Parathyroid adenoma (tissue), 2 donors: ENCODE measurements around the gene REXO4.

Source experiments
- H2AFZ ChIP-seq: fragments of 300-600 bp; sonication (generic); one replicate; pipeline ENCODE4 v1.7.0; 2017; ENCODE audit warnings: antibody characterized with exemption, mild to moderate bottlenecking
- H3K27ac ChIP-seq: fragments of 300-600 bp; sonication (generic); one replicate; pipeline ENCODE4 v1.7.0; 2017
- H3K27me3 ChIP-seq: fragments of 300-600 bp; sonication (generic); one replicate; pipeline ENCODE4 v1.7.0; 2017; ENCODE audit warnings: low read length; ENCODE audit not compliant: control insufficient read depth, insufficient read depth
- H3K36me3 ChIP-seq: fragments of 300-600 bp; sonication (generic); one replicate; pipeline ENCODE4 v1.7.0; 2017; ENCODE audit warnings: low read length; ENCODE audit not compliant: control insufficient read depth, insufficient read depth
- H3K4me1 ChIP-seq: fragments of 300-600 bp; sonication (generic); one replicate; pipeline ENCODE4 v1.7.0; 2017; ENCODE audit warnings: control low read depth
- H3K4me2 ChIP-seq: fragments of 300-600 bp; sonication (generic); one replicate; pipeline ENCODE4 v1.7.0; 2017; ENCODE audit warnings: low read length
- H3K4me3 ChIP-seq: fragments of 300-600 bp; sonication (generic); one replicate; pipeline ENCODE4 v1.7.0; 2017; ENCODE audit warnings: low read depth, low read length
- H3K79me2 ChIP-seq: fragments of 300-600 bp; sonication (generic); one replicate; pipeline ENCODE4 v1.7.0; 2017; ENCODE audit warnings: control low read depth
- H3K9ac ChIP-seq: fragments of 300-600 bp; sonication (generic); one replicate; pipeline ENCODE4 v1.7.0; 2017; ENCODE audit warnings: mild to moderate bottlenecking
- H3K9me3 ChIP-seq: fragments of 300-600 bp; sonication (generic); one replicate; pipeline ENCODE4 v1.7.0; 2017; ENCODE audit warnings: low read length; ENCODE audit not compliant: control insufficient read depth
- TF ChIP-seq, protein P1 (sequence below): fragments of 300-600 bp; sonication (generic); IDR thresholded peaks from one replicate; pipeline ENCODE4 v1.7.0; 2017; ENCODE audit warnings: antibody characterized with exemption, mild to moderate bottlenecking
- donor health status: primary hyperparathyroidism.

The REXO4 gene

DNA sequence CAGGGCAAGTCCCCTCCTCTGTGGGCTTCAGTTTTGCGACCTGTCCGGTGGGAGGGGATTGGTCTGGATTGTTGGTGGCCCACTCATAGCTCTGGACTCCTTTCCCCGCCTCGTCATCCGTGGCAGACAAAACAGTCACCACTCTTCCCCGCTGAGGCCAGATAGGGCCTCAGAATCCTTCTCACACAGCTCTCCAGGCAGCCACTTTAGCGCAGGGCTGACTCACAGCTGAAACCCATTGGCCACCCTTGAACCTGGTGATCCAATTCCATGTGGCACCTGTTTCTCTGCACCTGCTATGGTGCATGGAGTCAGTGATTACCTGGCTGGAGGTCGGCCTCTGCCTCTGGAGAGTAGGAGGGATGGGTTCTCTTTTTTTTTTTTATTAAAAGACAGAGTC is 26.2 kb upstream of the REXO4 start:
- Histone ChIP-seq H3K4me3 (no peak overlapping the region), H3K9ac (no peak overlapping the region)

DNA sequence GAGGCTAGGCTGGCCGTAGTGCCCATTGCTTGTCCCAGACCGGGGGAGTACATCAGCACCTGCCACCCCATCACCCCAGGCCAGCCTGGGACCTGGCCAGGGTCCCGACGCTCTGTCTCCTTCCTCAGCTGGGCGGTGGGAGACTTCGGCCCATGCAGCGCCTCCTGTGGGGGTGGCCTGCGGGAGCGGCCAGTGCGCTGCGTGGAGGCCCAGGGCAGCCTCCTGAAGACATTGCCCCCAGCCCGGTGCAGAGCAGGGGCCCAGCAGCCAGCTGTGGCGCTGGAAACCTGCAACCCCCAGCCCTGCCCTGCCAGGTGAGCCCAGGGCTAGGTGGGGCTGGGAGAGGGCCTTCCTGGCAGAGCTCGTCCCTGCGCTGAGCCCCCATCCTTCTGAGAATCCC is 25.4 kb upstream of the REXO4 start:
- Histone ChIP-seq H3K4me1 (no peaks in the 10 kb centered on the region), H3K27ac (no peak overlapping the region), H3K9ac (no peak overlapping the region), H3K79me2 (no peaks in the 10 kb centered on the region), H3K4me2 (no peak overlapping the region), H3K4me3 (no peak overlapping the region), H3K27me3 (no peaks in the 10 kb centered on the region), H2AFZ (no peak overlapping the region), H3K9me3 (no peaks in the 10 kb centered on the region), H3K36me3 (no peaks in the 10 kb centered on the region)
- TF ChIP-seq, protein P1, sequence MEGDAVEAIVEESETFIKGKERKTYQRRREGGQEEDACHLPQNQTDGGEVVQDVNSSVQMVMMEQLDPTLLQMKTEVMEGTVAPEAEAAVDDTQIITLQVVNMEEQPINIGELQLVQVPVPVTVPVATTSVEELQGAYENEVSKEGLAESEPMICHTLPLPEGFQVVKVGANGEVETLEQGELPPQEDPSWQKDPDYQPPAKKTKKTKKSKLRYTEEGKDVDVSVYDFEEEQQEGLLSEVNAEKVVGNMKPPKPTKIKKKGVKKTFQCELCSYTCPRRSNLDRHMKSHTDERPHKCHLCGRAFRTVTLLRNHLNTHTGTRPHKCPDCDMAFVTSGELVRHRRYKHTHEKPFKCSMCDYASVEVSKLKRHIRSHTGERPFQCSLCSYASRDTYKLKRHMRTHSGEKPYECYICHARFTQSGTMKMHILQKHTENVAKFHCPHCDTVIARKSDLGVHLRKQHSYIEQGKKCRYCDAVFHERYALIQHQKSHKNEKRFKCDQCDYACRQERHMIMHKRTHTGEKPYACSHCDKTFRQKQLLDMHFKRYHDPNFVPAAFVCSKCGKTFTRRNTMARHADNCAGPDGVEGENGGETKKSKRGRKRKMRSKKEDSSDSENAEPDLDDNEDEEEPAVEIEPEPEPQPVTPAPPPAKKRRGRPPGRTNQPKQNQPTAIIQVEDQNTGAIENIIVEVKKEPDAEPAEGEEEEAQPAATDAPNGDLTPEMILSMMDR, result no peak

More for the DNA sequence above, 26.2 kb upstream of the REXO4 start:
- H2AFZ ChIP-seq, result no peak overlapping the region
- no peaks in the 10 kb centered on the region for H3K9me3 ChIP-seq
- no peaks in the 10 kb centered on the region for H3K4me1 ChIP-seq
- no peaks in the 10 kb centered on the region for H3K79me2 ChIP-seq
- H3K4me2 ChIP-seq, result no peak overlapping the region
- TF ChIP-seq, protein P1, result no peak
- H3K27me3 ChIP-seq, result no peaks in the 10 kb centered on the region
- no peaks in the 10 kb centered on the region for H3K36me3 ChIP-seq
- no peak overlapping the region for H3K27ac ChIP-seq

DNA sequence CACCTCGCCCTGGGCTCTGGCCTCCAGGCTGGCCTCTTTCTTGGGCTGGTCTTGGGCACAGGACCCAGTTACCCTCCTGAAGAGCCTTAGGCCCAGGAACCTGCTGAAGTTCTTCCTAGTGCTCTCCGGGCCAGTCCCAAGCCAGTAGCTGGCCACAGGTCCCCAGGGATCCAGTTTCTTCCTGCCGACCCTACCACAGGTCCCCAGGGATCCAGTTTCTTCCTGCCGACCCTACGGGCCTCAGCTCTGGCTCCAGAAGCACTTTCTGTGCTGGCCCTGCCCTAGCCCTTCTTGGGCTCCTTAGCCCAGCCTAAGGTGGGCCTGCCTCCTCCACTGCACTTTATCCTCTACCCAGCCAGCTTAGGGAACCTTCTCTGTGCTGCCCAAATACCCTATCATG is 23.8 kb upstream of the REXO4 start:
- TF ChIP-seq, protein P1, result no peak
- Histone ChIP-seq H3K9me3 (no peaks in the 10 kb centered on the region), H3K79me2 (no peaks in the 10 kb centered on the region), H3K27me3 (no peaks in the 10 kb centered on the region), H3K9ac (no peak overlapping the region), H3K4me1 (no peaks in the 10 kb centered on the region), H3K4me3 (no peak overlapping the region), H3K4me2 (no peak overlapping the region), H3K36me3 (no peaks in the 10 kb centered on the region), H2AFZ (no peak overlapping the region), H3K27ac (no peak overlapping the region)

DNA sequence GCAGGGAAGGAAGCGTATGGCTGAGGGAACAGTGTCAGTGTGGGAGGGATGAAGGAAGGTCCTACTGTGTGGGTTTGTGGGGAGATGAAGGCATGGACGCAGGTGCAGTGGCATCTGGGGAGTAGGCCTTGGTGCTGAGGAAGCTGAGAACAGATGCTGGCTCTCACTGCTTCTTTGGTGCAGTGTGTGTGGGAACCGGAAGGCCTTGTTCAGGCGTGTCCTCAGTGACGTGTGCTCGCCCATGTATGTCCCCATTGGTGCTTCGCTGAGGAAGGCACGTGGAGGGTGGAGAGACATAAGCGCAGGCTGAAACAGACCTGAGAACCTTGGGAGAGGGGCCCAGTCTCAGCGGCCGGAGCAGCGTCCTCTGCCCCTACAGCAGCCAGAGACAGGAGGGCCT is 23.1 kb upstream of the REXO4 start:
- H3K27ac ChIP-seq, result no peak overlapping the region
- no peaks in the 10 kb centered on the region for H3K4me1 ChIP-seq
- no peak overlapping the region for H3K4me3 ChIP-seq
- H3K9ac ChIP-seq, result no peak overlapping the region
- no peak overlapping the region for H2AFZ ChIP-seq
- no peaks in the 10 kb centered on the region for H3K27me3 ChIP-seq
- H3K36me3 ChIP-seq, result no peaks in the 10 kb centered on the region
- no peaks in the 10 kb centered on the region for H3K9me3 ChIP-seq
- no peaks in the 10 kb centered on the region for H3K79me2 ChIP-seq
- no peak overlapping the region for H3K4me2 ChIP-seq
- TF ChIP-seq, protein P1, result no peak

DNA sequence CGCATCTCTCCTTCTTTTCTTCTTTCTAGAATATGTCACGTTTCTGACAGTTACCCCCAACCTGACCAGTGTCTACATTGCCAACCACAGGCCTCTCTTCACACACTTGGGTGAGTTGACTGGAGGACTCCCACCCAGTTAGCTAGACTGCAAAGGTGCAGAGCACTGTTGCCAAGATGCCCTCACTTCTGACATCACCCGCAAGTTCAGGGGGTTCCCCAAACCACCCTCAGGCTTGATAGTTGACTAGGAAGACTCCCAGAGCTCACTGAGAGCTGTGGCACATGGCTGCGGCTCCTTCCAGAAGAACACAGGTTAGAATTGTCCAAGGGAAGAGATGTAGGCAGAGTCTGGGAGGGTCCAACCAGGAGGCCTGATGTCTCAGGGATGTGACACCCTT is 21.5 kb upstream of the REXO4 start:
- H3K4me2 ChIP-seq, result no peak overlapping the region

More for the DNA sequence above, 21.5 kb upstream of the REXO4 start:
- Histone ChIP-seq H3K4me3 (no peak overlapping the region), H3K9ac (no peak overlapping the region), H3K79me2 (no peaks in the 10 kb centered on the region), H3K4me1 (no peaks in the 10 kb centered on the region), H3K27ac (no peak overlapping the region), H3K36me3 (no peaks in the 10 kb centered on the region), H3K9me3 (no peaks in the 10 kb centered on the region), H2AFZ (no peak overlapping the region), H3K27me3 (no peaks in the 10 kb centered on the region)
- TF ChIP-seq, protein P1, result no peak
